Cardiac fibroblast (primary cell): ENCODE data around the gene CTDSP2.
A peak's percentile ranks its signal among the peaks of the same experiment; 100 is the strongest.

Source experiments
- DNase-seq, 2 donors: peaks; one replicate each; pipeline versions ENCODE4 v3.0.0 to v3.0.0-alpha.2; 2010; ENCODE audit warnings: low read depth in 2 of 2
- H3K4me3 ChIP-seq, 2 donors: replicated peaks in 1 of 2; 1 replicate in 1 of 2; 2 replicates in 1 of 2; pipeline ENCODE4 v1.5.1; 2011; ENCODE audit warnings: low read depth in 2 of 2, low read length in 2 of 2, mild to moderate bottlenecking in 2 of 2, moderate library complexity in 1 of 2
- CTCF ChIP-seq: IDR thresholded peaks from one replicate; pipeline ENCODE4 v1.5.1; 2011; ENCODE audit warnings: low read depth, mild to moderate bottlenecking, low read length, inconsistent platforms

CTDSP2 gene

GRCh38 chr12:57806677-57807076, 39.9 kb downstream of the CTDSP2 start:
- no peak overlapping the region for H3K4me3 ChIP-seq
- DNase-seq = no peak
- TF ChIP-seq CTCF = no peak

- TF ChIP-seq CTCF = peak; percentile 89
- DNase-seq = peak; percentile 63
- no peak overlapping the region for H3K4me3 ChIP-seq
Observed at GRCh38 chr12:57803319-57803893, 43.1 kb downstream of the CTDSP2 start.

DNA sequence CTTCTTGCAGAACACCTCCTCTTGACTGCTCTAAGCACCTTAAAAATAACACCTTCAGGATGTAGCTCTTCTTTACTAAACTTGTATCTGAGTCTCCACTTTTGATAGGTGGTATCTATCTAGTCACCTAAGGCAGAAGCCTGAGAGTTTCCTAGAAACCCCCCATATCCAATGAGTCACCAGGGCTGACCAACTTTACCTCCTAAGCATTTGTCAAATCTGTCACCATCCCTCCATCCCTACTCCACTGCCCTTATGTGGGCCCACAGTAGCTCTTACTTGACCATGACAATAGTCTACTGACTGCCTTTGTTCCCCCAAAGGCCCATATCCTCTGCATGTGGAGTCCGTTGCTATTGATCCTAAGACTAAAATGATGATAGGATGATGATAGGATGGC, 43.9 kb downstream of the CTDSP2 start:
- TF ChIP-seq CTCF = no peak
- DNase-seq = no peak
- H3K4me3 ChIP-seq = no peak overlapping the region

GRCh38 chr12:57800965-57801364, 45.6 kb downstream of the CTDSP2 start:
- no peak for TF ChIP-seq CTCF
- H3K4me3 ChIP-seq = no peak overlapping the region
- DNase-seq = no peak

DNA sequence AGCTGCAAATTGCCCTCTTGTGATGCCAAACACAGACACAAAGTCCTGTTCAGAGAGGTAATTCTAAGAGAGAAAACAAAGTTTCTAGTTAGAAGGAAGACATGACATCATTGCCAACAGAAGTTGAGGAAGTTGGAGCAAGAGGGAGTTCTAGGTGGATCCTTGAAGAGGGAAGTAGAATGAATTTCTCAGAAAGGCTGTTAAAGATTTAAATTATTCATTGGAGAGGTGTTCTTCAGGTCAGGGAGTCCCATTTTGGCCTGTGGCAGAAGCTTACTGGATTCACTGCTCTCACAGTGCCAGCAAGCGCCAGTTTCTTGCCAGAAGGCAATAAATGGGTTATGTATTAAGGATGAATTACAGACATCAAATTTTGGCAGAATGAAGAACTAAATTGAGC, 48.6 kb downstream of the CTDSP2 start:
- TF ChIP-seq CTCF = no peak

DNA sequence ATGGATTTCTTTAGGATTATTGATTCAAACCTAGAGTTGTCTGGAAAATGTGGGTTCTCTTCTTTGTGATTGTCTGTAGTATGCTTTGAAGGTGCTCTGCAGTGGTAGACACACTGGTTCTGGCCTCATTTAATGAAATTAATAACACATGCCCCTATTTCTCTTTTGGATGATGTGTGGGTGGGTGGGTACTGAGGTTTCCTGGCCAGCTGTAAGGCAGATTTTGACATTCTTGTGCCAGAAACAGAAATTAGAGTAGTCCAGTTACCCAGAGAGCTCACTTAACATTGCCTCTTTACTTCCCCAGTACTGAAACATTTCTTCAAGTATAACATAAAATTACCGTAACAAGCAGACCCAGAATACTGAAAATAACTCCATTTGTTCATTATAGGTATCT, 49.5 kb downstream of the CTDSP2 start:
- no peak for DNase-seq
- no peak for TF ChIP-seq CTCF
- no peak overlapping the region for H3K4me3 ChIP-seq

More for the DNA sequence above, 48.6 kb downstream of the CTDSP2 start:
- no peak overlapping the region for H3K4me3 ChIP-seq
- DNase-seq = no peak

- DNase-seq = peak in 1 of 2 donors; percentile 40
- H3K4me3 ChIP-seq = no peak overlapping the region
- TF ChIP-seq CTCF = no peak
Observed at GRCh38 chr12:57795354-57795753, 51.2 kb downstream of the CTDSP2 start.
